ENCODE data around the gene SOX2. TPM values are rescaled to one million over a fixed set of nuclear protein-coding genes. Genes with fewer than 3 reads are reported as not detected.
A peak's percentile ranks its signal among the peaks of the same experiment; 100 is the strongest.

The SOX2 gene
- total RNA-seq, 2 experiments from 2014 or later, result not detected

DNA sequence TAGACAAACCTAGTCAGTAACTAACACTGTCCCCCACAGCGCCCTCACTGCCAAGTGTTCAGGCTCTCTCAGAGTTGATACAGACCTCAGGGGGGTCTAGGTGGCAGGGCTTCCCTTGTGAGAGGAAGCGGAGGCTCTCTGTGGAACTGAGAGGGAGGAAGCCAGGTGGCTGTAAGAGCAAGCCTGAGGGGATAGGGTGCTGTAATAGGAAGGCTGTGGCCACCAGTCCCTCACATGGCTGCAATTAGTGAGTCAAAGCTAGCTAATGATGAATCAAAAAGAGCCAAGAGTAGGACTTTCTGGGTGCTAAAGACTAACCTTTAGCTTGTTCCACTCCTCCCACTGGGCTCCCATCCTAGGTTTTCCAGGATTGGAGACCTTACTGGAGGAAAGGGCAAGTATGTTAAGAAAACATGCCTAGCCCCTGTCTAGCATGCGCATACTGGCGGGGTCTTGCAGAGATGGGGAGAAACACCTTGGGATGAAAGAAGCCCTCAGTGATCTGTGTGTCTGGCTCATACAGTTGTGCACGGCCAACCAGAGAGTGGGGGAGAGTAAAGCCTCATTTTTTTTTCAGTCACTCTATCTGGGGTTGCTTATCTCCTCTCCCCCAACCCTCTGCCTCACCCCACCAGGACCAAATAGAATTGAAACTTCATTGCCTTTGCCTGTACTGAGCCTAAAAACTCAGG is 13.3 kb upstream of the SOX2 start:
- Mint-ChIP-seq H3K9me3 (no peaks in the 10 kb centered on the region), H3K4me3 (no peak overlapping the region), H3K36me3 (ENCODE audit: low read depth) (peaks cover 2% of the 10 kb centered on the region), H3K27me3 (peaks cover 85% of the 10 kb centered on the region), H3K4me1 (peaks cover 15% of the 10 kb centered on the region), H3K27ac (no peak overlapping the region)
- no peak for DNase-seq
- POLR2A ChIA-PET, result no interaction called here
- CTCF ChIA-PET, result no interaction called here

DNA sequence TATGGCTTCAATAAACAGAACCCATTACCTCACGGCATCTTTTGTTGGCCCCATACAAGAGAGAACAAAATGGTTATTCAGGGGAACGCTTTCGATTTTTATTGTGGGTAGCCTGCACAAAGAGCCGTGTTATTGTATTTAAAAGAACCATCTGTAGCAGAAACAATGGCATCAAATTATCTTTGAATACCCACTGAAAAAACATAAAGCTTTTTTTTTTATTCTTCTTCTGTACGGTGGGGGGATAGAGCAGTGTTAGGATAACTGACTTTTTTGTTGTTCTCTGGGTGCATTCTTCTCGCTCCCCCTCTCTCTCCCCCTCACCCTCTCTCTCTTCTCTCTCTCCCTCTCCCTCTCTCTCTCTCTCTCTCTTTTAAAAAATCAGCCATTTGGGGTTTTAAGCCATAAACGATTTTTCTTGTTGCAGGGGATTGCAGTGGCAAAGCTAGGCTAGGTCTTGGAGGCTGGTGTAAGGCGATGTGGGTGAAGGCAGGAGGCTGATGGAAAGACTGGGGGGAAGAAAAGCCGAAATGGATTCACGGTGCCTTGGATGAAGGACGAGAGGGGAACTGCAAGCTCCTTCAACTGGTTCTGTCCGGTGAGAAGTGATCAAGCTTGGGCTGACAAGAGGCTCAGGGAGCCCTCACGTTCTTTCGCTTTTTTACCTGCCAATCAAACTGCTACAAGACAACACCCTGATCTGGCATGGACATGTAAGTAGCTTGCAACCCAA is 12.4 kb upstream of the SOX2 start:
- no peak overlapping the region for H3K4me3 Mint-ChIP-seq
- H3K27ac Mint-ChIP-seq, result no peak overlapping the region
- DNase-seq, result no peak
- CTCF ChIA-PET, result interaction anchor here (0.5 to 1.5 kb wide), 5 partner anchors 9 to 953 kb away, joined by 3 to 5 read pairs (median 4); no protein-coding TSS in a partner anchor
- no peaks in the 10 kb centered on the region for H3K9me3 Mint-ChIP-seq
- H3K36me3 Mint-ChIP-seq (ENCODE audit: low read depth), result peaks cover 2% of the 10 kb centered on the region
- H3K4me1 Mint-ChIP-seq, result peaks cover 19% of the 10 kb centered on the region
- H3K27me3 Mint-ChIP-seq, result peaks cover 87% of the 10 kb centered on the region
- POLR2A ChIA-PET, result no interaction called here

GRCh38 chr3:181700168-181701087 is 11.3 kb upstream of the SOX2 start:
- H3K9me3 Mint-ChIP-seq, result no peaks in the 10 kb centered on the region
- ChIA-PET POLR2A (no interaction called here), CTCF (interaction anchor here (0.7 to 1.5 kb wide), 5 partner anchors 8 to 207 kb away, joined by 3 to 4 read pairs (median 3); no protein-coding TSS in a partner anchor)
- peak overlapping the region; percentile 22 for H3K27ac Mint-ChIP-seq
- peaks cover 24% of the 10 kb centered on the region for H3K4me1 Mint-ChIP-seq
- peaks cover 2% of the 10 kb centered on the region for H3K36me3 Mint-ChIP-seq (ENCODE audit: low read depth)
- peaks cover 92% of the 10 kb centered on the region for H3K27me3 Mint-ChIP-seq
- peak; percentile 62 for DNase-seq
- peak overlapping the region; percentile 55 for H3K4me3 Mint-ChIP-seq

DNA sequence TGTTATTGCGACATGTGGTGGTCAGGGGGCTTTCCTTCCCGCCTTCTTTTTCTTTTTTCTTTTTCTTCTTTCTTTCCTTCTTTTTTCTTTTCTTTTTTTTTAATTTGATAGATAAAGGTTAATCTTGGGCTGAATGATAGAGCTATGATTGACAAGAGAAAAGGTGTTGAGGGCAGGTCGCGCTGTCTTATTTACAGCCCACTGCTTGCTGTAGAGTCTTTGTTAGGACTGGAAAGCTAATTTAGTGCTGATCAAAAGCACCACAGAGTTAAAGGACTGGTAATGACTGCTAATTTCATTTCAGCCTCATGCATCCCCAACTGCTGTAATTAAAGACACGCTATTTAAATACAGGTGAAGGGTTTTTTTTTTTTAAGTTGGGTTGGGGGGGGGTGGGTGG is 10.6 kb upstream of the SOX2 start:
- H3K27me3 Mint-ChIP-seq, result peaks cover 92% of the 10 kb centered on the region
- POLR2A ChIA-PET, result no interaction called here
- no peak overlapping the region for H3K4me3 Mint-ChIP-seq

DNA sequence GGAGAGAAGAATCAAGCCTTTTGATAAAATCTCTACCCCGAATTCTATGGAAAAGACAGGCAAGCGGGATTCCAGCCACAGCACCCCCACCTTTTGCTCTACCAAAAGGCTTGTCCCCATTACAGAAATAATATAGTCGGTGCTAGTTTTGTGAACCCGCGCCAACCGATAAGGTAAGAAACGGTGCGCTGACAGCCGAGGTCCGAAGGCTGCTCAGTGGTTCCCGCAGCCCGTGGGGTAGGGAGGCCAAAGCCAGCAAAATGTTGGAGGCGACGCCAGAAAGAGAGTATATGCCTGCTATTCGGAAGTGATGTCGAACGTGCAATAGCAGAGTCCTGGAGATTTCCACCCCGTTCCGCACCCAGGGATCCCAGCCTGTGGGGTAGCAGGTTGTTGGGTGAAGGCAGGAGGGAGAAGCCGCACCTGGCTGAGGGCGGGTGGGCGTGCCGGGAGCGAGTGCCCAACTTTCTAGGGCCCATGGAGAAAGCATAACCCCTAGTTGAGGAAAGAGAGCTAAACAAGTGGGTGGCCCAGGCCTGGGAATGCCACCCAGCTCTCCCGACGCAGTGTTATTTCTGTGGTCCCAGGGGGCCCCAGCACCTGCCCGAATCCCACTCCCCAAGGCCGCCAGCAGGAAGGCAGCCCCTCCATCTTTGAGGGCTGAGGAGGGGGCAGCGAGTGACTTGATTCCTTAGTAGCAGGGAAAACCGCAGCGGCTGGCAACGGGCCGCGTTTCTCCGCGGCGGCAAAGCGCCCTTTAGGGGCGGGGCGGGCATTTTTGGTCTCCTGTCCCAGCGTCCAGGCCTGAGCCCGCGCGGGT is 7.9 kb upstream of the SOX2 start:
- peaks cover 86% of the 10 kb centered on the region for H3K27me3 Mint-ChIP-seq
- peaks cover 22% of the 10 kb centered on the region for H3K4me1 Mint-ChIP-seq
- CTCF ChIA-PET, result interaction anchor here (0.7 kb wide), 1 partner anchor 14 kb away, joined by 3 read pairs; no protein-coding TSS in a partner anchor
- DNase-seq, result no peak
- H3K27ac Mint-ChIP-seq, result no peak overlapping the region
- H3K36me3 Mint-ChIP-seq (ENCODE audit: low read depth), result no peaks in the 10 kb centered on the region
- no peak overlapping the region for H3K4me3 Mint-ChIP-seq
- H3K9me3 Mint-ChIP-seq, result no peaks in the 10 kb centered on the region
- POLR2A ChIA-PET, result no interaction called here

More for the DNA sequence above, 10.6 kb upstream of the SOX2 start:
- H3K9me3 Mint-ChIP-seq, result no peaks in the 10 kb centered on the region
- CTCF ChIA-PET, result interaction anchor here (0.6 to 1.5 kb wide), 10 partner anchors 7 to 982 kb away, joined by 3 to 8 read pairs (median 3); no protein-coding TSS in a partner anchor
- peaks cover 22% of the 10 kb centered on the region for H3K4me1 Mint-ChIP-seq
- H3K36me3 Mint-ChIP-seq (ENCODE audit: low read depth), result no peaks in the 10 kb centered on the region
- H3K27ac Mint-ChIP-seq, result no peak overlapping the region
- DNase-seq, result no peak

GRCh38 chr3:181704421-181705085 is 7.2 kb upstream of the SOX2 start:
- H3K27ac Mint-ChIP-seq, result no peak overlapping the region
- DNase-seq, result no peak
- H3K4me1 Mint-ChIP-seq, result peaks cover 23% of the 10 kb centered on the region
- H3K4me3 Mint-ChIP-seq, result peak overlapping the region; percentile 5
- ChIA-PET CTCF (interaction anchor here (0.7 kb wide), 1 partner anchor 13 kb away, joined by 3 read pairs; no protein-coding TSS in a partner anchor), POLR2A (no interaction called here)
- H3K27me3 Mint-ChIP-seq, result peaks cover 80% of the 10 kb centered on the region
- no peaks in the 10 kb centered on the region for H3K9me3 Mint-ChIP-seq
- no peaks in the 10 kb centered on the region for H3K36me3 Mint-ChIP-seq (ENCODE audit: low read depth)

DNA sequence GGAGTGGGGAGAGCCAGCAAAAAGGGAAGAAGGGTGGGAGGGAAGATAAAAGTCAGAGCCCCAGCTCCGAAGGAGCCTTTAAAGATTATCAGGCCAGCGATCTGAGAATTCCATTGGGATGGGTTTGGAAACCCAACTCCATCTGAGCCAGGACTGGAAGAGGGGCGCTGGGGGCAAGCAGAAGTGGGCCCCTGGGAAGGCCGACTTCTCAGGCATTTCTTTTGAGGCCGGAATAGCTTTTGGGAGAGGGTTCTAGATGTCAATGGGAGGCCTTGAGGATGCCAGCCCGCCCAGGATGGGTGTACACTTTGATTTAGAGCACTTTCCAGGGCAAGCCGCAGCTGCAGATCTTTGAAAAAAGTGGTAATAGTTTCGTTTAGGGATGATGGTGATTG is 6.6 kb upstream of the SOX2 start:
- CTCF ChIA-PET, result no interaction called here
- no peak overlapping the region for H3K4me3 Mint-ChIP-seq
- H3K27ac Mint-ChIP-seq, result no peak overlapping the region
- H3K4me1 Mint-ChIP-seq, result peaks cover 26% of the 10 kb centered on the region
- no peaks in the 10 kb centered on the region for H3K36me3 Mint-ChIP-seq (ENCODE audit: low read depth)
- POLR2A ChIA-PET, result no interaction called here
- H3K27me3 Mint-ChIP-seq, result peaks cover 81% of the 10 kb centered on the region
- DNase-seq, result no peak
- no peaks in the 10 kb centered on the region for H3K9me3 Mint-ChIP-seq

GRCh38 chr3:181707980-181708379 is 3.7 kb upstream of the SOX2 start:
- ChIA-PET POLR2A (no interaction called here), CTCF (interaction anchor here (0.9 kb wide), 1 partner anchor 8 kb away, joined by 3 read pairs; no protein-coding TSS in a partner anchor)
- H3K27me3 Mint-ChIP-seq, result peaks cover 62% of the 10 kb centered on the region
- H3K4me1 Mint-ChIP-seq, result peaks cover 14% of the 10 kb centered on the region
- DNase-seq, result no peak
- no peak overlapping the region for H3K27ac Mint-ChIP-seq
- no peaks in the 10 kb centered on the region for H3K9me3 Mint-ChIP-seq
- no peaks in the 10 kb centered on the region for H3K36me3 Mint-ChIP-seq (ENCODE audit: low read depth)
- H3K4me3 Mint-ChIP-seq, result no peak overlapping the region

DNA sequence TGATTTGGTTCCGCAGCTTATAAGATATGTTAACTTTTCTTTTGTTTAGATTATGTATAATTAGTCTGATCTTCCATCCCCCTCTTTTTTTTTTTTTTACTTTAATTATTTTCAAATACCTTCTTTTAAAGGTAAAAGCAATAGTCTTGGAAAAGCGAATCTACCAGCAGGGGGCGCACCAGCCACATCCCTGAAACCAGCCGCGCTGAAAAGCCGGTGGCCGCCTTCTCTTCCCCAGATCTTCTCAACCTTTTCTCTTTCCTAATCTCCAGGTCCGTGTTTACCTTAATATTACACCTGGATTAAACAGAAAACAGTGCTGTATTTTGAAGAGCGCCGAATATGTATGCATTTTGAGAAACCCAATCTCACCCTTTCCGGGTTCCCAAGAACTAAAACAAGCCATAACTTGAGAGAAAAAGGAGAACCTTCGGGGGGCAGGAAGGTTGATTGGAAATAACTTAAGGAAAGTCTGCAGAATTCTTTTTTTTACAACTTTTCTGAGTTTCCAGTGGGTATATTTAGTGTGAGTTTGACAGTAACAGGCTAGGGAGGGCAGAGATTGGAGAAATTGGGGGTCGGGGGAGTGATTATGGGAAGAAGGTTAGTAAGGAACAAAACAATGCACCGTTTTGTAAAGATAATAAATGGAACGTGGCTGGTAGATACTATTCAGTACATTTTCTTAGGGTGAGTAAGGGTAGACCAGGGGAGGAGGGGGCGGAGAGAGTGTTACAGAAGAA is 2.0 kb upstream of the SOX2 start:
- ChIA-PET POLR2A (no interaction called here), CTCF (interaction anchor here (1.2 kb wide), 1 partner anchor 12 kb away, joined by 3 read pairs; no protein-coding TSS in a partner anchor)
- peak; percentile 67 for DNase-seq
- H3K9me3 Mint-ChIP-seq, result no peaks in the 10 kb centered on the region
- H3K36me3 Mint-ChIP-seq (ENCODE audit: low read depth), result no peaks in the 10 kb centered on the region
- H3K4me3 Mint-ChIP-seq, result no peak overlapping the region
- peaks cover 7% of the 10 kb centered on the region for H3K4me1 Mint-ChIP-seq
- H3K27ac Mint-ChIP-seq, result no peak overlapping the region
- peaks cover 62% of the 10 kb centered on the region for H3K27me3 Mint-ChIP-seq

- CTCF ChIA-PET, result interaction anchor here (1.0 kb wide), 2 partner anchors 973 to 976 kb away, joined by 5 read pairs; no protein-coding TSS in a partner anchor
- Mint-ChIP-seq H3K4me1 (peaks cover 6% of the 10 kb centered on the region), H3K27me3 (peaks cover 62% of the 10 kb centered on the region), H3K4me3 (no peak overlapping the region), H3K36me3 (ENCODE audit: low read depth) (no peaks in the 10 kb centered on the region), H3K27ac (no peak overlapping the region), H3K9me3 (no peaks in the 10 kb centered on the region)
- DNase-seq, result no peak
- POLR2A ChIA-PET, result no interaction called here
These were observed 1.1 kb upstream of the SOX2 start for GRCh38 chr3:181710345-181711291.

All from activated CD4-positive, alpha-beta T cell treated with anti-CD3 and anti-CD28 coated beads, Interleukin-2, amount 10 ng/mL, durations not matched to agents 7 days and 5 days (primary cell).